ENCODE results near the gene MIEN1.
"Not testable (repeated sequence)": the region's sequence is repeated elsewhere in the genome, so short reads cannot be mapped to it uniquely, and the experiment has no call there.

MIEN1 gene

GRCh38 chr17:39730095-39730921 is at the start of gene MIEN1:
Gene MIEN1, minus strand, starts transcription at chr17:39730532. Its CDS starts 37 bp downstream, at chr17:39730495.
- DNase-seq (ENCODE audit: low spot score) = peak; percentile 93

GRCh38 chr17:39777534-39778365 is 47.4 kb upstream of the MIEN1 start:
- DNase-seq (ENCODE audit: low spot score) = peak; percentile 70

- DNase-seq (ENCODE audit: low spot score) = peak; percentile 48
These were observed 45.9 kb upstream of the MIEN1 start for GRCh38 chr17:39776252-39776651.

- no peak for DNase-seq (ENCODE audit: low spot score)
These were observed 44.7 kb upstream of the MIEN1 start for GRCh38 chr17:39775031-39775430.

- no peak for DNase-seq (ENCODE audit: low spot score)
These were observed 43.7 kb upstream of the MIEN1 start for GRCh38 chr17:39774047-39774446.

GRCh38 chr17:39772987-39773934 is 42.9 kb upstream of the MIEN1 start:
- DNase-seq (ENCODE audit: low spot score) = no peak

GRCh38 chr17:39772415-39772814 is 42.1 kb upstream of the MIEN1 start:
- DNase-seq (ENCODE audit: low spot score) = no peak

GRCh38 chr17:39769974-39770587 is 39.7 kb upstream of the MIEN1 start:
- peak; percentile 92 for DNase-seq (ENCODE audit: low spot score)

- DNase-seq (ENCODE audit: low spot score) = no peak
These were observed 36.8 kb upstream of the MIEN1 start for GRCh38 chr17:39767147-39767546.

- no peak for DNase-seq (ENCODE audit: low spot score)
These were observed 35.4 kb upstream of the MIEN1 start for GRCh38 chr17:39765766-39766165.

- DNase-seq (ENCODE audit: low spot score) = no peak
These were observed 34.8 kb upstream of the MIEN1 start for GRCh38 chr17:39765175-39765574.

GRCh38 chr17:39764171-39764570 is 33.8 kb upstream of the MIEN1 start:
- DNase-seq (ENCODE audit: low spot score) = not testable (repeated sequence)

- no peak for DNase-seq (ENCODE audit: low spot score)
These were observed 32.9 kb upstream of the MIEN1 start for GRCh38 chr17:39763051-39763820.

- DNase-seq (ENCODE audit: low spot score) = no peak
These were observed 31.6 kb upstream of the MIEN1 start for GRCh38 chr17:39761861-39762496.

- no peak for DNase-seq (ENCODE audit: low spot score)
These were observed 28.9 kb upstream of the MIEN1 start for GRCh38 chr17:39759204-39759603.

- peak; percentile 90 for DNase-seq (ENCODE audit: low spot score)
These were observed 27.9 kb upstream of the MIEN1 start for GRCh38 chr17:39757931-39758873.

- DNase-seq (ENCODE audit: low spot score) = no peak
These were observed 26.9 kb upstream of the MIEN1 start for GRCh38 chr17:39757176-39757662.

- DNase-seq (ENCODE audit: low spot score) = no peak
These were observed 26.2 kb upstream of the MIEN1 start for GRCh38 chr17:39756380-39757079.

All from CD4-positive, alpha-beta T cell treated with Interleukin-15 for 4 hours (primary cell).